Measurements from ENCODE around the gene LMCD1.

GRCh38 chr3:8492744-8493511 lies 8.7 kb upstream of the LMCD1 start:
- no peak for TF ChIP-seq POLR2A (IDR thresholded peaks at IDR 0.05)
- TF ChIP-seq CTCF (IDR thresholded peaks at IDR 0.05) = no peak

Data from sigmoid colon (tissue), 3 donors.